ENCODE results near the gene ALPI.

DNA sequence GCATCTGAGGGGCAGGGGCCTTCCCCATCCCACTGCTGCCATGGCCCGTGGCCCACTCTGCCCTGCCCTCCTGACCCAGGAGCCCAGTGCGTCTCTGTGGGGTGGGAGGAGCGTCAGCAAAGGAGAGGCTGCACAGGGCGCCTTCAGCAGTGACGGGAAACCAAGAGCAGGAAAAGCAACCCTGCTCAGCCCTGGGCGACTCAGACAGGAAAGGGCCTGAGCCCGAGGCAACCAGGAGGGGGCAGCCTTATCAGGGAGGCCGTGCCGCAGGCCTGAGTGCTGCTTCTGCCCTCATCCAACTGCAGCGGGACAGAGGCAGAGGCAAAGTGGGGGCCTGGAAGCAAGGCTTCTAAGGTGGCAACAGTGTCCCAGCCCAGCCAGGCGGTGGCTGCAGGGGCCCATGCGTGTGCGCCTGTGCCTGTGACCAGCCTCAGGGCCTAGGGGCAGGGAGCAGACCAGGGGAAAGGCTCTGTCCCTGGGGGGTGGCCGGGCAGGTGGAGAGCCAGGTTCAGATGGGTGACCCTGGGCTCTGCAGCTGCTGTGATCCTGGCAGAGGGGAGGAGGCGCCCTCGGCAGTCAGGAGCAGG, 23.3 kb upstream of the ALPI start:
- TF ChIP-seq, protein P1, sequence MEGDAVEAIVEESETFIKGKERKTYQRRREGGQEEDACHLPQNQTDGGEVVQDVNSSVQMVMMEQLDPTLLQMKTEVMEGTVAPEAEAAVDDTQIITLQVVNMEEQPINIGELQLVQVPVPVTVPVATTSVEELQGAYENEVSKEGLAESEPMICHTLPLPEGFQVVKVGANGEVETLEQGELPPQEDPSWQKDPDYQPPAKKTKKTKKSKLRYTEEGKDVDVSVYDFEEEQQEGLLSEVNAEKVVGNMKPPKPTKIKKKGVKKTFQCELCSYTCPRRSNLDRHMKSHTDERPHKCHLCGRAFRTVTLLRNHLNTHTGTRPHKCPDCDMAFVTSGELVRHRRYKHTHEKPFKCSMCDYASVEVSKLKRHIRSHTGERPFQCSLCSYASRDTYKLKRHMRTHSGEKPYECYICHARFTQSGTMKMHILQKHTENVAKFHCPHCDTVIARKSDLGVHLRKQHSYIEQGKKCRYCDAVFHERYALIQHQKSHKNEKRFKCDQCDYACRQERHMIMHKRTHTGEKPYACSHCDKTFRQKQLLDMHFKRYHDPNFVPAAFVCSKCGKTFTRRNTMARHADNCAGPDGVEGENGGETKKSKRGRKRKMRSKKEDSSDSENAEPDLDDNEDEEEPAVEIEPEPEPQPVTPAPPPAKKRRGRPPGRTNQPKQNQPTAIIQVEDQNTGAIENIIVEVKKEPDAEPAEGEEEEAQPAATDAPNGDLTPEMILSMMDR (IDR thresholded peaks at IDR 0.05 in 2 of 3, conservative IDR thresholded peaks at IDR 0.05 in 1 of 3; ENCODE audit: insufficient read depth in 2 of 3, low read depth in 1 of 3, low read length in 3 of 3) = peak; percentile 24 to 47 (median 34); a peak in 4 of 6 replicates
- no peak for TF ChIP-seq ZNF780A (CRISPR knock-in tag; IDR thresholded peaks at IDR 0.05)
- TF ChIP-seq HDAC6 (IDR thresholded peaks at IDR 0.05; ENCODE audit: low read depth, low read length) = no peak
- no peak for TF ChIP-seq ZZZ3 (IDR thresholded peaks at IDR 0.05)
- TF ChIP-seq, protein P2, sequence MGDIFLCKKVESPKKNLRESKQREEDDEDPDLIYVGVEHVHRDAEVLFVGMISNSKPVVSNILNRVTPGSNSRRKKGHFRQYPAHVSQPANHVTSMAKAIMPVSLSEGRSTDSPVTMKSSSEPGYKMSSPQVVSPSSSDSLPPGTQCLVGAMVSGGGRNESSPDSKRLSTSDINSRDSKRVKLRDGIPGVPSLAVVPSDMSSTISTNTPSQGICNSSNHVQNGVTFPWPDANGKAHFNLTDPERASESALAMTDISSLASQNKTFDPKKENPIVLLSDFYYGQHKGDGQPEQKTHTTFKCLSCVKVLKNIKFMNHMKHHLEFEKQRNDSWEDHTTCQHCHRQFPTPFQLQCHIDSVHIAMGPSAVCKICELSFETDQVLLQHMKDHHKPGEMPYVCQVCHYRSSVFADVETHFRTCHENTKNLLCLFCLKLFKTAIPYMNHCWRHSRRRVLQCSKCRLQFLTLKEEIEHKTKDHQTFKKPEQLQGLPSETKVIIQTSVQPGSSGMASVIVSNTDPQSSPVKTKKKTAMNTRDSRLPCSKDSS (IDR thresholded peaks at IDR 0.05; ENCODE audit: low read depth, partially characterized antibody) = no peak
- no peak for TF ChIP-seq ZNF830 (CRISPR knock-in tag; IDR thresholded peaks at IDR 0.05)
- TF ChIP-seq JUND (IDR thresholded peaks at IDR 0.05; ENCODE audit: borderline replicate concordance, low read depth, low read length) = no peak
- no peak for TF ChIP-seq JUND (tag; IDR thresholded peaks at IDR 0.05; ENCODE audit: borderline replicate concordance, low read depth, low read length)
- TF ChIP-seq NELFE (IDR thresholded peaks at IDR 0.05; ENCODE audit: insufficient read depth, insufficient read length) = no peak
- no peak for TF ChIP-seq SMARCC2 (IDR thresholded peaks at IDR 0.05; ENCODE audit: low read depth)
- TF ChIP-seq EZH2 (IDR thresholded peaks at IDR 0.05; ENCODE audit: borderline replicate concordance, low read depth, low read length) = no peak
- no peak for TF ChIP-seq SPI1 (IDR thresholded peaks at IDR 0.05; ENCODE audit: borderline replicate concordance, low read depth, low read length)
- TF ChIP-seq, protein P3, sequence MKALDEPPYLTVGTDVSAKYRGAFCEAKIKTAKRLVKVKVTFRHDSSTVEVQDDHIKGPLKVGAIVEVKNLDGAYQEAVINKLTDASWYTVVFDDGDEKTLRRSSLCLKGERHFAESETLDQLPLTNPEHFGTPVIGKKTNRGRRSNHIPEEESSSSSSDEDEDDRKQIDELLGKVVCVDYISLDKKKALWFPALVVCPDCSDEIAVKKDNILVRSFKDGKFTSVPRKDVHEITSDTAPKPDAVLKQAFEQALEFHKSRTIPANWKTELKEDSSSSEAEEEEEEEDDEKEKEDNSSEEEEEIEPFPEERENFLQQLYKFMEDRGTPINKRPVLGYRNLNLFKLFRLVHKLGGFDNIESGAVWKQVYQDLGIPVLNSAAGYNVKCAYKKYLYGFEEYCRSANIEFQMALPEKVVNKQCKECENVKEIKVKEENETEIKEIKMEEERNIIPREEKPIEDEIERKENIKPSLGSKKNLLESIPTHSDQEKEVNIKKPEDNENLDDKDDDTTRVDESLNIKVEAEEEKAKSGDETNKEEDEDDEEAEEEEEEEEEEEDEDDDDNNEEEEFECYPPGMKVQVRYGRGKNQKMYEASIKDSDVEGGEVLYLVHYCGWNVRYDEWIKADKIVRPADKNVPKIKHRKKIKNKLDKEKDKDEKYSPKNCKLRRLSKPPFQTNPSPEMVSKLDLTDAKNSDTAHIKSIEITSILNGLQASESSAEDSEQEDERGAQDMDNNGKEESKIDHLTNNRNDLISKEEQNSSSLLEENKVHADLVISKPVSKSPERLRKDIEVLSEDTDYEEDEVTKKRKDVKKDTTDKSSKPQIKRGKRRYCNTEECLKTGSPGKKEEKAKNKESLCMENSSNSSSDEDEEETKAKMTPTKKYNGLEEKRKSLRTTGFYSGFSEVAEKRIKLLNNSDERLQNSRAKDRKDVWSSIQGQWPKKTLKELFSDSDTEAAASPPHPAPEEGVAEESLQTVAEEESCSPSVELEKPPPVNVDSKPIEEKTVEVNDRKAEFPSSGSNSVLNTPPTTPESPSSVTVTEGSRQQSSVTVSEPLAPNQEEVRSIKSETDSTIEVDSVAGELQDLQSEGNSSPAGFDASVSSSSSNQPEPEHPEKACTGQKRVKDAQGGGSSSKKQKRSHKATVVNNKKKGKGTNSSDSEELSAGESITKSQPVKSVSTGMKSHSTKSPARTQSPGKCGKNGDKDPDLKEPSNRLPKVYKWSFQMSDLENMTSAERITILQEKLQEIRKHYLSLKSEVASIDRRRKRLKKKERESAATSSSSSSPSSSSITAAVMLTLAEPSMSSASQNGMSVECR (CRISPR knock-in tag; IDR thresholded peaks at IDR 0.05) = no peak
- TF ChIP-seq ZBTB7A (IDR thresholded peaks at IDR 0.05; ENCODE audit: borderline replicate concordance, control insufficient read depth, low read depth, low read length) = no peak
- TF ChIP-seq, protein P4, sequence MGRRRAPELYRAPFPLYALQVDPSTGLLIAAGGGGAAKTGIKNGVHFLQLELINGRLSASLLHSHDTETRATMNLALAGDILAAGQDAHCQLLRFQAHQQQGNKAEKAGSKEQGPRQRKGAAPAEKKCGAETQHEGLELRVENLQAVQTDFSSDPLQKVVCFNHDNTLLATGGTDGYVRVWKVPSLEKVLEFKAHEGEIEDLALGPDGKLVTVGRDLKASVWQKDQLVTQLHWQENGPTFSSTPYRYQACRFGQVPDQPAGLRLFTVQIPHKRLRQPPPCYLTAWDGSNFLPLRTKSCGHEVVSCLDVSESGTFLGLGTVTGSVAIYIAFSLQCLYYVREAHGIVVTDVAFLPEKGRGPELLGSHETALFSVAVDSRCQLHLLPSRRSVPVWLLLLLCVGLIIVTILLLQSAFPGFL (CRISPR knock-in tag; IDR thresholded peaks at IDR 0.05) = no peak

All from K562 (cell line).